GM13976 (cell line): Measurements from ENCODE around the gene CHRM2.

Source experiments
- DNase-seq: peaks from one replicate; pipeline ENCODE4 v3.0.0; 2012; ENCODE audit warnings: low spot score
- in situ Hi-C: fragments of 300-500 bp; cut with MboI; formaldehyde crosslinking; loops from one replicate; pipeline ENCODE4 v1.12.0; 2022; ENCODE audit warnings: low sequenced_read_pairs, mixed read lengths, inconsistent platforms; ENCODE audit not compliant: unreplicated experiment
- TF ChIP-seq, protein P1 (sequence below): IDR thresholded peaks from 2 replicates; pipeline ENCODE4 v1.5.1; 2012; ENCODE audit warnings: borderline replicate concordance, mild to moderate bottlenecking; ENCODE audit not compliant: insufficient read depth; ENCODE audit errors: extremely low read depth, missing control alignments, control extremely low read depth

The CHRM2 gene

GRCh38 chr7:136914016-136914415 lies 45.6 kb downstream of the CHRM2 start:
- TF ChIP-seq, protein P1, sequence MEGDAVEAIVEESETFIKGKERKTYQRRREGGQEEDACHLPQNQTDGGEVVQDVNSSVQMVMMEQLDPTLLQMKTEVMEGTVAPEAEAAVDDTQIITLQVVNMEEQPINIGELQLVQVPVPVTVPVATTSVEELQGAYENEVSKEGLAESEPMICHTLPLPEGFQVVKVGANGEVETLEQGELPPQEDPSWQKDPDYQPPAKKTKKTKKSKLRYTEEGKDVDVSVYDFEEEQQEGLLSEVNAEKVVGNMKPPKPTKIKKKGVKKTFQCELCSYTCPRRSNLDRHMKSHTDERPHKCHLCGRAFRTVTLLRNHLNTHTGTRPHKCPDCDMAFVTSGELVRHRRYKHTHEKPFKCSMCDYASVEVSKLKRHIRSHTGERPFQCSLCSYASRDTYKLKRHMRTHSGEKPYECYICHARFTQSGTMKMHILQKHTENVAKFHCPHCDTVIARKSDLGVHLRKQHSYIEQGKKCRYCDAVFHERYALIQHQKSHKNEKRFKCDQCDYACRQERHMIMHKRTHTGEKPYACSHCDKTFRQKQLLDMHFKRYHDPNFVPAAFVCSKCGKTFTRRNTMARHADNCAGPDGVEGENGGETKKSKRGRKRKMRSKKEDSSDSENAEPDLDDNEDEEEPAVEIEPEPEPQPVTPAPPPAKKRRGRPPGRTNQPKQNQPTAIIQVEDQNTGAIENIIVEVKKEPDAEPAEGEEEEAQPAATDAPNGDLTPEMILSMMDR: no peak
- in situ Hi-C loops: no loop called here
- DNase-seq: no peak

DNA sequence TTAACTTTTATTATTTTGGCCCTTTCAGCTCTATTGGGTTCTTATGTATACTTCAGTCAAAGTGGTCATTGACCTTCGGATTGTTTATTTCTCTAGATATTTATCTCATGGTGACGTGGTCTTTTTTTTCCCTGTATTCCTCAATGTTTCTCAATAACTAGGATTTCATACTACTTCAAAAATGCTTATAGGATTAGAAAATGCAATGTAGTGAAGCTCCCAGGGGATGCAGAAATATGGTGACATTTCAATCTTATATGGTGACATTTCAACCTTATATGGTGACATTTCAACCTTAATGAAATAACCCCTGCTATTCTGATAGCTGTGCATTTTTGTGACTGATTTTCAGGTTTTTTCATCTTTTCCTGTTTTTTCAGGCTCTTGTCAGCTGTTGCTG lies 51.4 kb downstream of the CHRM2 start:
- DNase-seq: no peak
- in situ Hi-C loops: no loop called here
- TF ChIP-seq, protein P1: no peak

GRCh38 chr7:136923111-136923667 lies 54.7 kb downstream of the CHRM2 start:
- DNase-seq: no peak
- in situ Hi-C loops: no loop called here
- TF ChIP-seq, protein P1: no peak

GRCh38 chr7:136925044-136925443 lies 56.6 kb downstream of the CHRM2 start:
- in situ Hi-C loops: no loop called here
- no peak for DNase-seq
- TF ChIP-seq, protein P1: no peak

DNA sequence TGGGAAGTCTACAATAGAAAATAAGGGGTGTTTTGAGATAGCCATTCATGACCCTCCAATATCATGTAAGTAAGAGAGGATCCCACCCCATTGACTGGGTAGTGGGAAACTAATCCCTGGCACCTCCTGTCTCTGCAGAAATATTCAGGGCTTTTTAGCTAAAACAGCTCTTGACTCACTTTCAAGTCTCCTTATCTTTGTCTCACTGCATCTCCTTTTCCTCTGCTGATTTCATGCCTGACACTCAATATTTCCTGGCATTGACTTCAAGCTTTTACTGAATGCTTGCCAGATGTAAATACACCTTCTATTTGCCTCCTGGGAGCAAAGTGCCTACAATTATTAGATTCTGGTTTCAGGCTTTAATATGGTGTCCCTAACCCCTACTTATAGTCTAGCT lies 57.1 kb downstream of the CHRM2 start:
- in situ Hi-C loops: no loop called here
- DNase-seq: no peak
- TF ChIP-seq, protein P1: no peak

GRCh38 chr7:136931169-136931867 lies 62.9 kb downstream of the CHRM2 start:
- in situ Hi-C loops: no loop called here
- DNase-seq: no peak
- TF ChIP-seq, protein P1: no peak

GRCh38 chr7:136937436-136937835 lies 69.0 kb downstream of the CHRM2 start:
- DNase-seq: no peak

More at GRCh38 chr7:136937436-136937835, 69.0 kb downstream of the CHRM2 start:
- in situ Hi-C loops: no loop called here
- TF ChIP-seq, protein P1: no peak
